ENCODE results near the gene CD34.
A peak's percentile ranks its signal among the peaks of the same experiment; 100 is the strongest.

Gene CD34

DNA sequence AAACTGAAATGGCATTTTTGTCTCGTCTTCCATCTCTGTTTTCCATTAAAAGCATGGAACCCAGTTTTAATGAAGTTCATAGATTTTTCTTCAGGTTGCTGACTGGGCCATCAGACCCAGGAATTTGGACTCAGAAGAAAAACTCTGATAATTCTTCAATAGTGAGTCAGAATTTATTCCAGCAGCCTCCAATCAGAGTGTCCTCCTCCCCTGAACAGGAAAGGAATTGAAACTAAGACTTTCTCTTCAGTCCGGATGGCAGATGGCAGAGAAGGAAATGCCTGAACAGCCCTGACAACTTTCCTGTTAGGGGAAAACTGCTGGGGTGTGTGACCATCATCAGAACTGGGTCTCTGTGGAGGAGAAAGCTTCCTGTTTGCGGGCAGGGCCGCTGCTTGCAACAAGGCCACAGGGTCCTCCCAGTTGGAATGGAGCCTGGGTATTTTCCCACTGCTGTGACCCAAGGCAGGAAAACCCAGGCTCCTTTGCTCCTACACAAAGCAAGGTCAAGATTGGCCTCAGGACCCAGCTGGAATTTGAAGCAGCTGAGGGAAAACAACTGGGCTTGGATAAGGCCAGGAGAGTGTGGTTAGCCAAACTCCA is 20.7 kb downstream of the CD34 start:
- peak; percentile 75 for DNase-seq (ENCODE audit: extremely low read depth, low read depth)
- TF ChIP-seq, protein P1, sequence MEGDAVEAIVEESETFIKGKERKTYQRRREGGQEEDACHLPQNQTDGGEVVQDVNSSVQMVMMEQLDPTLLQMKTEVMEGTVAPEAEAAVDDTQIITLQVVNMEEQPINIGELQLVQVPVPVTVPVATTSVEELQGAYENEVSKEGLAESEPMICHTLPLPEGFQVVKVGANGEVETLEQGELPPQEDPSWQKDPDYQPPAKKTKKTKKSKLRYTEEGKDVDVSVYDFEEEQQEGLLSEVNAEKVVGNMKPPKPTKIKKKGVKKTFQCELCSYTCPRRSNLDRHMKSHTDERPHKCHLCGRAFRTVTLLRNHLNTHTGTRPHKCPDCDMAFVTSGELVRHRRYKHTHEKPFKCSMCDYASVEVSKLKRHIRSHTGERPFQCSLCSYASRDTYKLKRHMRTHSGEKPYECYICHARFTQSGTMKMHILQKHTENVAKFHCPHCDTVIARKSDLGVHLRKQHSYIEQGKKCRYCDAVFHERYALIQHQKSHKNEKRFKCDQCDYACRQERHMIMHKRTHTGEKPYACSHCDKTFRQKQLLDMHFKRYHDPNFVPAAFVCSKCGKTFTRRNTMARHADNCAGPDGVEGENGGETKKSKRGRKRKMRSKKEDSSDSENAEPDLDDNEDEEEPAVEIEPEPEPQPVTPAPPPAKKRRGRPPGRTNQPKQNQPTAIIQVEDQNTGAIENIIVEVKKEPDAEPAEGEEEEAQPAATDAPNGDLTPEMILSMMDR (IDR thresholded peaks at IDR 0.05; ENCODE audit: low read depth, low read length), result no peak

DNA sequence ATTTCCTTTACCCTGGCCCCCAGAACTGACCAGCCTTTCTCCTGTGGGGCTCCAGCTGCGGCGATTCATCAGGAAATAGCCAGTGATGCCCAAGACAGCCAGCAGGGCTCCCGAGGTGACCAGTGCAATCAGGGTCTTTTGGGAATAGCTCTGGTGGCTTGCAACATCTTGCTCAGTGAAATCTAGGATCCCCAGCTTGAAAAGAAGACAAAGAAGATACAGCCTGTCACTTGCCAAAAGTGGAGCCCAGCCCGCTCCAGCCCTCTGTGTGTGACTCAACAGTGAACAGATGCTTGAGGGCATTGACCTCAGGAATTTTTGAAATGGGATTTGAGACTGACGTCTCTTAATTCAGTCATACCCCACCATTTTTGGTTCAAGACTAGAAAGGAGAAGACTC is 22.3 kb downstream of the CD34 start:
- TF ChIP-seq, protein P1 (IDR thresholded peaks at IDR 0.05; ENCODE audit: low read depth, low read length), result no peak; the same call in none of the 2 replicates
- no peak for DNase-seq (ENCODE audit: extremely low read depth, low read depth)

GRCh38 chr1:207887542-207888201 is 23.3 kb downstream of the CD34 start:
- DNase-seq (ENCODE audit: extremely low read depth, low read depth), result no peak
- TF ChIP-seq, protein P1 (IDR thresholded peaks at IDR 0.05; ENCODE audit: low read depth, low read length), result no peak

- TF ChIP-seq, protein P1 (IDR thresholded peaks at IDR 0.05; ENCODE audit: low read depth, low read length), result no peak
- DNase-seq (ENCODE audit: extremely low read depth, low read depth), result no peak
Observed at GRCh38 chr1:207886227-207886626, 24.7 kb downstream of the CD34 start.

GRCh38 chr1:207885129-207886032 is 25.5 kb downstream of the CD34 start:
- TF ChIP-seq, protein P1 (IDR thresholded peaks at IDR 0.05; ENCODE audit: low read depth, low read length), result peak; percentile 92
- peak; percentile 74 for DNase-seq (ENCODE audit: extremely low read depth, low read depth)

GRCh38 chr1:207884266-207885029 is 26.5 kb downstream of the CD34 start:
- no peak for DNase-seq (ENCODE audit: extremely low read depth, low read depth)
- TF ChIP-seq, protein P1 (IDR thresholded peaks at IDR 0.05; ENCODE audit: low read depth, low read length), result no peak

Data from AG09319 (cell line).